ENCODE results near the gene CALHM3.

The CALHM3 gene

GRCh38 chr10:103449208-103450144 lies 29.6 kb downstream of the CALHM3 start:
- no peak for DNase-seq (ENCODE audit: low read depth)
- no peak for TF ChIP-seq CTCF (IDR thresholded peaks at IDR 0.05; ENCODE audit: control insufficient read depth, extremely low read depth, insufficient read depth)
- no peak overlapping the region for H3K4me3 ChIP-seq (ENCODE audit: low read depth, low read length)

GRCh38 chr10:103448746-103449145 lies 30.3 kb downstream of the CALHM3 start:
- TF ChIP-seq CTCF (IDR thresholded peaks at IDR 0.05; ENCODE audit: control insufficient read depth, extremely low read depth, insufficient read depth) = no peak
- no peak for DNase-seq (ENCODE audit: low read depth)

GRCh38 chr10:103447187-103447586 lies 31.9 kb downstream of the CALHM3 start:
- no peak for TF ChIP-seq CTCF (IDR thresholded peaks at IDR 0.05; ENCODE audit: control insufficient read depth, extremely low read depth, insufficient read depth)
- no peak overlapping the region for H3K4me3 ChIP-seq (ENCODE audit: low read depth, low read length)
- no peak for DNase-seq (ENCODE audit: low read depth)

More at GRCh38 chr10:103448746-103449145, 30.3 kb downstream of the CALHM3 start:
- H3K4me3 ChIP-seq (ENCODE audit: low read depth, low read length) = no peak overlapping the region

- no peak for TF ChIP-seq CTCF (IDR thresholded peaks at IDR 0.05; ENCODE audit: control insufficient read depth, extremely low read depth, insufficient read depth)
- no peak overlapping the region for H3K4me3 ChIP-seq (ENCODE audit: low read depth, low read length)
- no peak for DNase-seq (ENCODE audit: low read depth)
Measured at GRCh38 chr10:103445767-103446567, 33.1 kb downstream of the CALHM3 start.

- TF ChIP-seq CTCF (IDR thresholded peaks at IDR 0.05; ENCODE audit: control insufficient read depth, extremely low read depth, insufficient read depth) = no peak
- no peak for DNase-seq (ENCODE audit: low read depth)
- H3K4me3 ChIP-seq (ENCODE audit: low read depth, low read length) = no peak overlapping the region
Measured at GRCh38 chr10:103445366-103445765, 33.7 kb downstream of the CALHM3 start.

GRCh38 chr10:103444478-103444877 lies 34.6 kb downstream of the CALHM3 start:
- no peak overlapping the region for H3K4me3 ChIP-seq (ENCODE audit: low read depth, low read length)
- TF ChIP-seq CTCF (IDR thresholded peaks at IDR 0.05; ENCODE audit: control insufficient read depth, extremely low read depth, insufficient read depth) = no peak
- DNase-seq (ENCODE audit: low read depth) = no peak
